LHCN-M2 (cell line): ENCODE measurements around the gene GUCY2D. TPM values are rescaled to one million over a fixed set of nuclear protein-coding genes. Genes with fewer than 3 reads are reported as not detected.
"Not testable (repeated sequence)": the region's sequence is repeated elsewhere in the genome, so short reads cannot be mapped to it uniquely, and the experiment has no call there.

Experiments used
- DNase-seq: peaks from one replicate; pipeline ENCODE4 v3.0.0-alpha.2; 2012; ENCODE audit warnings: low read depth
- total RNA-seq: library from RNA; depleted of rRNA; stranded (reverse); fragments of >200 nt; gene quantifications from 2 replicates; pipeline ENCODE4 v1.2.3, GENCODE V29; 2014

Gene GUCY2D
- total RNA-seq, 1 experiment from 2014 or later: not detected

- DNase-seq: no peak
These were observed 42.7 kb downstream of the GUCY2D start for GRCh38 chr17:8044819-8045810.

- DNase-seq: no peak
These were observed 44.0 kb downstream of the GUCY2D start for GRCh38 chr17:8046306-8046928.

- DNase-seq: no peak
These were observed 44.7 kb downstream of the GUCY2D start for GRCh38 chr17:8046929-8047768.

- no peak for DNase-seq
These were observed 45.3 kb downstream of the GUCY2D start for GRCh38 chr17:8047769-8048110.

- DNase-seq: no peak
These were observed 45.8 kb downstream of the GUCY2D start for GRCh38 chr17:8048236-8048635.

- DNase-seq: no peak
These were observed 46.3 kb downstream of the GUCY2D start for GRCh38 chr17:8048736-8049135.

GRCh38 chr17:8051831-8052230 lies 49.4 kb downstream of the GUCY2D start:
- no peak for DNase-seq

GRCh38 chr17:8052256-8053252 lies 50.1 kb downstream of the GUCY2D start:
- DNase-seq: no peak

- DNase-seq: no peak
These were observed 51.2 kb downstream of the GUCY2D start for GRCh38 chr17:8053600-8053999.

- DNase-seq: no peak
These were observed 53.4 kb downstream of the GUCY2D start for GRCh38 chr17:8055851-8056231.

GRCh38 chr17:8056232-8056975 lies 54.0 kb downstream of the GUCY2D start:
- peak; percentile 86 for DNase-seq

GRCh38 chr17:8056976-8057625 lies 54.7 kb downstream of the GUCY2D start:
- DNase-seq: no peak

- DNase-seq: peak; percentile 79
These were observed 55.3 kb downstream of the GUCY2D start for GRCh38 chr17:8057691-8058114.

GRCh38 chr17:8059131-8059530 lies 56.7 kb downstream of the GUCY2D start:
- DNase-seq: no peak

GRCh38 chr17:8060274-8060673 lies 57.9 kb downstream of the GUCY2D start:
- peak; percentile 69 for DNase-seq

- not testable (repeated sequence) for DNase-seq
These were observed 59.4 kb downstream of the GUCY2D start for GRCh38 chr17:8061851-8062250.

- no peak for DNase-seq
These were observed 60.0 kb downstream of the GUCY2D start for GRCh38 chr17:8062435-8062806.

- DNase-seq: no peak
These were observed 60.5 kb downstream of the GUCY2D start for GRCh38 chr17:8062807-8063483.
